ENCODE results near the gene RAET1E. TPM values are rescaled to one million over a fixed set of nuclear protein-coding genes. Genes with fewer than 3 reads are reported as not detected.
A peak's percentile ranks its signal among the peaks of the same experiment; 100 is the strongest.
"Not testable (repeated sequence)": the region's sequence is repeated elsewhere in the genome, so short reads cannot be mapped to it uniquely, and the experiment has no call there.

Gene RAET1E
- total and polyA plus RNA-seq, 8 donors, result 0.20 to 0.69 (median 0.50) TPM

DNA sequence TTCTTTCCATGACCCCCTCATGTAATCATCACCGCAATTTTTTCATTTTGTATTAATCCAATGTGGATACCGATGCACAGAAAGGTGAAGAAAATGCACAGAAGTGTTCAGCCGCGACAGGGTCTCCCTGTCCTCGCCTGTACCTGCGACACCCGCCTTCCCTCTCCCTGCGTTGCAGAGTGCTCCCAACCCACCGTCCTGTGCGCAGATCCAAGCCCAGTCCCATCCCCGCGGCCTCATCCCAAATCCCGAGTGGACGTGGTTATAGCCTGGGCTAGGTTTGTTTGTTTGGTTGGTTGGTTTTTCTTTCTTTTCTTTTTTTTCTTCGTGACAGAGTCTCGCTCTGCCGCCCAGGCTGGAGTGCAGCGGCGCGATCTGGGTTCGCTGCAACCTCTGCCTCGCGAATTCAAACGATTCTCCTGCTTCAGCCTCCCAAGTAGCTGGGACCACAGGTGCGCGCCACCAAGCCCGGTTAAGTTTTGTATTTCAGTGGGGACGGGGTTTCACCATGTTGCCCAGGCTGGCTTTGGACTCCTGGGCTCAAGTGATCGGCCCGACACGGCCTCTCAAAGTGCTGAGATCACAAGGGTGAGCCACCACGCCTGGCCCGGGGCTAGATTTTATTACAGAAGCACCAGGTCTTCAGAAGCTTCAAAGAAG is 25.5 kb upstream of the RAET1E start:
- Histone ChIP-seq H3K4me3 (peak overlapping the region; percentile 45 to 46), H3K36me3 (no peaks in the 10 kb centered on the region), H3K27ac (no peak overlapping the region), H3K27me3 (peaks cover 0 to 64% of the 10 kb centered on the region in 2 donors), H3K4me1 (peaks cover 0 to 29% of the 10 kb centered on the region in 2 donors), H3K9me3 (no peaks in the 10 kb centered on the region)
- intact Hi-C loops (cut with DNase I), result loop anchor here in 1 of 2 donors (10.0 kb wide), 1 partner anchor 89 kb away; no protein-coding TSS in a partner anchor
- ATAC-seq, result peak; percentile 3
- no peak for TF ChIP-seq CTCF (IDR thresholded peaks at IDR 0.05)
- DNase-seq, result no peak

GRCh38 chr6:149922642-149923326 is 24.9 kb upstream of the RAET1E start, which contains the start of gene RAET1G:
Gene RAET1G (minus strand): TSS chr6:149923121. CDS start chr6:149923010, 111 bp downstream.
- intact Hi-C loops (cut with DNase I), result loop anchor here in 1 of 2 donors (10.0 kb wide), 1 partner anchor 88 kb away; no protein-coding TSS in a partner anchor
- H3K9me3 ChIP-seq, result no peaks in the 10 kb centered on the region

GRCh38 chr6:149922091-149922490 is 24.2 kb upstream of the RAET1E start:
- H3K36me3 ChIP-seq, DNase-seq, H3K27ac ChIP-seq, ATAC-seq, H3K9me3 ChIP-seq: not testable (repeated sequence)
- Histone ChIP-seq H3K27me3 (peaks cover 0 to 60% of the 10 kb centered on the region in 2 donors), H3K4me1 (peaks cover 0 to 29% of the 10 kb centered on the region in 2 donors), H3K4me3 (peak overlapping the region in 1 of 2 donors; percentile 45)
- intact Hi-C loops (cut with DNase I), result loop anchor here in 1 of 2 donors (10.0 kb wide), 1 partner anchor 87 kb away; no protein-coding TSS in a partner anchor

More at GRCh38 chr6:149922642-149923326, 24.9 kb upstream of the RAET1E start, which contains the start of gene RAET1G:
- H3K4me1 ChIP-seq, result peaks cover 0 to 29% of the 10 kb centered on the region in 2 donors
- H3K27me3 ChIP-seq, result peaks cover 0 to 64% of the 10 kb centered on the region in 2 donors
- DNase-seq, result peak; percentile 86 to 94 (median 92)
- peak within 1 kb of the TSS; percentile 45 to 46 for H3K4me3 ChIP-seq
- peak; percentile 90 for ATAC-seq
- no peak within 1 kb of the TSS for H3K27ac ChIP-seq
- no peaks in the 10 kb centered on the region for H3K36me3 ChIP-seq
- TF ChIP-seq CTCF (IDR thresholded peaks at IDR 0.05), result no peak

GRCh38 chr6:149921361-149921760 is 23.4 kb upstream of the RAET1E start:
- H3K9me3 ChIP-seq, result no peaks in the 10 kb centered on the region
- H3K4me3 ChIP-seq, result no peak overlapping the region
- no peak for ATAC-seq
- H3K36me3 ChIP-seq, result no peaks in the 10 kb centered on the region
- peaks cover 0 to 52% of the 10 kb centered on the region in 2 donors for H3K27me3 ChIP-seq
- intact Hi-C loops (cut with DNase I), result loop anchor here in 1 of 2 donors (10.0 kb wide), 1 partner anchor 87 kb away; no protein-coding TSS in a partner anchor
- H3K27ac ChIP-seq, result no peak overlapping the region
- no peak for TF ChIP-seq CTCF (IDR thresholded peaks at IDR 0.05)
- H3K4me1 ChIP-seq, result peaks cover 0 to 29% of the 10 kb centered on the region in 2 donors
- no peak for DNase-seq

GRCh38 chr6:149919834-149920225 is 21.9 kb upstream of the RAET1E start:
- ATAC-seq (no peak), DNase-seq (no peak)
- intact Hi-C loops (cut with DNase I), result loop anchor here in 1 of 2 donors (10.0 kb wide), 1 partner anchor 85 kb away; no protein-coding TSS in a partner anchor
- no peaks in the 10 kb centered on the region for H3K9me3 ChIP-seq
- no peak overlapping the region for H3K4me3 ChIP-seq
- no peak overlapping the region for H3K27ac ChIP-seq
- H3K27me3 ChIP-seq, result peaks cover 0 to 37% of the 10 kb centered on the region in 2 donors
- no peaks in the 10 kb centered on the region for H3K36me3 ChIP-seq
- TF ChIP-seq CTCF (IDR thresholded peaks at IDR 0.05), result no peak
- peaks cover 0 to 18% of the 10 kb centered on the region in 2 donors for H3K4me1 ChIP-seq

GRCh38 chr6:149919126-149919833 is 21.4 kb upstream of the RAET1E start:
- DNase-seq; intact Hi-C loops (cut with DNase I); H3K27ac ChIP-seq; H3K4me3 ChIP-seq; H3K9me3 ChIP-seq; ATAC-seq; H3K36me3 ChIP-seq: not testable (repeated sequence)
- H3K27me3 ChIP-seq, result peaks cover 0 to 32% of the 10 kb centered on the region in 2 donors
- H3K4me1 ChIP-seq, result peaks cover 0 to 14% of the 10 kb centered on the region in 2 donors

Data from left lung (tissue), 10 donors.